Brain microvascular endothelial cell (primary cell): ENCODE data around the gene GPR156.

Experiments used
- DNase-seq: peaks from one replicate; pipeline ENCODE4 v3.0.0-alpha.2; 2020
- H3K27ac ChIP-seq: fragments of 250-450 bp; sonication (Bioruptor Pico); 2 replicates; pipeline ENCODE4 v1.5.1; 2020; ENCODE audit warnings: mild to moderate bottlenecking, moderate library complexity
- H3K27me3 ChIP-seq: fragments of 250-450 bp; sonication (Bioruptor Pico); replicated peaks from 2 replicates; pipeline ENCODE4 v1.5.1; 2020; ENCODE audit warnings: mild to moderate bottlenecking
- H3K36me3 ChIP-seq: fragments of 250-450 bp; sonication (Bioruptor Pico); replicated peaks from 2 replicates; pipeline ENCODE4 v1.5.1; 2020; ENCODE audit warnings: mild to moderate bottlenecking
- H3K4me3 ChIP-seq: 2 replicates; pipeline ENCODE4 v1.5.1; 2011; ENCODE audit warnings: low read depth, mild to moderate bottlenecking, control low read depth, low read length, moderate library complexity
- in situ Hi-C: cut with HindIII; loops from 2 replicates; pipeline ENCODE4 v1.10.0; 2017; ENCODE audit warnings: low sequenced_read_pairs, low pct_ligation_motif_present
- TF ChIP-seq, protein P1 (sequence below): IDR thresholded peaks from 2 replicates; pipeline ENCODE4 v1.5.1; 2011; ENCODE audit warnings: low read depth, mild to moderate bottlenecking, moderate library complexity, low read length, control low read depth, inconsistent platforms; ENCODE audit errors: missing control alignments

Gene GPR156

DNA sequence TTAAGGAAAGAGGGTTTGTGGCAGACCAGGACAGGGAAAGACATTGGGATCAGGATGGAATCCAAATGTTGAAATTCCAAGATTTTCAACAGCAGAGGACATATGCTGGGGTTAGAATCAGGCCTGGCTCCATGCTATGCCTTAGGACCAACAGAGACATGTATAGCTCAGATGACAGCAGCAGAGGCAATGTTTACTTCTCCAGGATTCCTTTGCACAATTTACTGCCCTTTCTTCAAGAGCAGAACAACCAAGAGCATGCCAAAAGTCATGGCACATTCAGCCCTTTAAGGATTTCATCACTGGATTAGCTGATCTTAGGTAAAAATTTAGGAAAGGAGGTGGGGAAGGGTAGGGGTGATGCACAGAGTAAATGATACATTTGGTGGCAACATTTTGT, 121.2 kb downstream of the GPR156 start:
- no peak overlapping the region for H3K27ac ChIP-seq
- DNase-seq, result no peak
- TF ChIP-seq, protein P1, sequence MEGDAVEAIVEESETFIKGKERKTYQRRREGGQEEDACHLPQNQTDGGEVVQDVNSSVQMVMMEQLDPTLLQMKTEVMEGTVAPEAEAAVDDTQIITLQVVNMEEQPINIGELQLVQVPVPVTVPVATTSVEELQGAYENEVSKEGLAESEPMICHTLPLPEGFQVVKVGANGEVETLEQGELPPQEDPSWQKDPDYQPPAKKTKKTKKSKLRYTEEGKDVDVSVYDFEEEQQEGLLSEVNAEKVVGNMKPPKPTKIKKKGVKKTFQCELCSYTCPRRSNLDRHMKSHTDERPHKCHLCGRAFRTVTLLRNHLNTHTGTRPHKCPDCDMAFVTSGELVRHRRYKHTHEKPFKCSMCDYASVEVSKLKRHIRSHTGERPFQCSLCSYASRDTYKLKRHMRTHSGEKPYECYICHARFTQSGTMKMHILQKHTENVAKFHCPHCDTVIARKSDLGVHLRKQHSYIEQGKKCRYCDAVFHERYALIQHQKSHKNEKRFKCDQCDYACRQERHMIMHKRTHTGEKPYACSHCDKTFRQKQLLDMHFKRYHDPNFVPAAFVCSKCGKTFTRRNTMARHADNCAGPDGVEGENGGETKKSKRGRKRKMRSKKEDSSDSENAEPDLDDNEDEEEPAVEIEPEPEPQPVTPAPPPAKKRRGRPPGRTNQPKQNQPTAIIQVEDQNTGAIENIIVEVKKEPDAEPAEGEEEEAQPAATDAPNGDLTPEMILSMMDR, result no peak
- in situ Hi-C loops, result no loop called here
- H3K36me3 ChIP-seq, result no peaks in the 10 kb centered on the region
- H3K27me3 ChIP-seq, result no peaks in the 10 kb centered on the region
- no peak overlapping the region for H3K4me3 ChIP-seq

GRCh38 chr3:120163026-120163425, 122.0 kb downstream of the GPR156 start:
- in situ Hi-C loops, result no loop called here
- no peaks in the 10 kb centered on the region for H3K36me3 ChIP-seq
- TF ChIP-seq, protein P1, result no peak
- no peaks in the 10 kb centered on the region for H3K27me3 ChIP-seq
- H3K27ac ChIP-seq, result no peak overlapping the region
- no peak overlapping the region for H3K4me3 ChIP-seq
- DNase-seq, result no peak

GRCh38 chr3:120162400-120162799, 122.6 kb downstream of the GPR156 start:
- in situ Hi-C loops, result no loop called here
- no peaks in the 10 kb centered on the region for H3K27me3 ChIP-seq
- TF ChIP-seq, protein P1, result no peak
- H3K4me3 ChIP-seq, result no peak overlapping the region
- no peak for DNase-seq
- H3K27ac ChIP-seq, result no peak overlapping the region
- H3K36me3 ChIP-seq, result no peaks in the 10 kb centered on the region

GRCh38 chr3:120161902-120162301, 123.1 kb downstream of the GPR156 start:
- in situ Hi-C loops, result no loop called here
- TF ChIP-seq, protein P1, result no peak
- DNase-seq, result no peak
- Histone ChIP-seq H3K36me3 (no peaks in the 10 kb centered on the region), H3K27me3 (no peaks in the 10 kb centered on the region), H3K4me3 (no peak overlapping the region), H3K27ac (no peak overlapping the region)

- in situ Hi-C loops, result no loop called here
- peak; percentile 87 for DNase-seq
- TF ChIP-seq, protein P1, result no peak
- Histone ChIP-seq H3K36me3 (no peaks in the 10 kb centered on the region), H3K27ac (no peak overlapping the region), H3K4me3 (no peak overlapping the region), H3K27me3 (no peaks in the 10 kb centered on the region)
Observed at GRCh38 chr3:120160050-120160449, 125.0 kb downstream of the GPR156 start.

DNA sequence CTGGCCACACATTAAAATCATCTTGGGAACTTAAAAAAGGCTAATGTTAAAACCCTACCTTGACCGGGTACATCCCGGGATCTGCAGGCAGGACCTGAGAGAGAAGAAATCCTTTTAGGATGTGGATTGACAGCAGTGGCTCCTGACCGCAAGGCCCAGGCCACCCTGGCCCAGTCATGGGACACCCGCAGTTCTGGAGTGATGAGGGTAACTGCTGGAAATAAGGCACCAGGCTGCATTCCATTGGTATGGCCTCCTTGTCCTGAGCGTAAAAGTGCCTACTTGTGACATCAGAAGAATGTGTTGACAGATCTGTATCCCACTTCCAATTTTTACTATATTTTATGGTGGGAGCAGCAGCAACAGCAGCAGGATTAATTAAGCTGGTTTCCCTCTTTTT, 127.3 kb downstream of the GPR156 start:
- TF ChIP-seq, protein P1, result no peak
- H3K27me3 ChIP-seq, result no peaks in the 10 kb centered on the region
- H3K27ac ChIP-seq, result no peak overlapping the region
- H3K36me3 ChIP-seq, result no peaks in the 10 kb centered on the region
- in situ Hi-C loops, result no loop called here
- no peak for DNase-seq
- no peak overlapping the region for H3K4me3 ChIP-seq
